Skin epidermis (tissue), 12 donors: ENCODE results near the gene PLEKHA5.
A peak's percentile ranks its signal among the peaks of the same experiment; 100 is the strongest.

Experiments used
- H3K27ac ChIP-seq, 21 experiments: fragments of 200-600 bp; sonication (generic) in 11 of 21; one replicate each; pipeline ENCODE4 v1.5.0; 2020; ENCODE audit warnings: mild to moderate bottlenecking in 3 of 21, inconsistent platforms in 2 of 21, moderate library complexity in 2 of 21
- H3K4me3 ChIP-seq, 7 experiments: fragments of 200-600 bp; sonication (generic) in 2 of 7; one replicate each; pipeline ENCODE4 v1.5.0; 2020; ENCODE audit warnings: inconsistent platforms in 2 of 7, mild to moderate bottlenecking in 2 of 7, moderate library complexity in 1 of 7

PLEKHA5 gene

DNA sequence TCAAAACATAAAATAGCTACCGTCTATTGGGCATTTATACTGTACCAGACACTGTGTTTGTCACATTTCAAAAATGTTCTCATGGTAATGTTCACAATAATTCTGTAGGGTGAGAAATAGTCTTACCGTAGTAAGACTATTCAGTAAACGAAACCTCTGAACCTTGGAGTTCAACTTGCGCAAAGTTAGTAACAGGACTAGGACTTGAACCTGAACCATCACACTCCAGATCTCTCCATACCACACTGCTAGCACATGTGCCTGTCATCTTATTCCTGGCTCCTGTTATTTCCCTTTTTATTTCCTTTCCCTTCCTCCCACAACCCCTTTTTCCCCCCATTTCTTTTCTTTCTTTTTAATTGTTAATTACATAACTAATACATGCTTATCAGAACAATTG, 65.4 kb downstream of the PLEKHA5 start:
- H3K4me3 ChIP-seq: no peak overlapping the region
- H3K27ac ChIP-seq: no peak overlapping the region

DNA sequence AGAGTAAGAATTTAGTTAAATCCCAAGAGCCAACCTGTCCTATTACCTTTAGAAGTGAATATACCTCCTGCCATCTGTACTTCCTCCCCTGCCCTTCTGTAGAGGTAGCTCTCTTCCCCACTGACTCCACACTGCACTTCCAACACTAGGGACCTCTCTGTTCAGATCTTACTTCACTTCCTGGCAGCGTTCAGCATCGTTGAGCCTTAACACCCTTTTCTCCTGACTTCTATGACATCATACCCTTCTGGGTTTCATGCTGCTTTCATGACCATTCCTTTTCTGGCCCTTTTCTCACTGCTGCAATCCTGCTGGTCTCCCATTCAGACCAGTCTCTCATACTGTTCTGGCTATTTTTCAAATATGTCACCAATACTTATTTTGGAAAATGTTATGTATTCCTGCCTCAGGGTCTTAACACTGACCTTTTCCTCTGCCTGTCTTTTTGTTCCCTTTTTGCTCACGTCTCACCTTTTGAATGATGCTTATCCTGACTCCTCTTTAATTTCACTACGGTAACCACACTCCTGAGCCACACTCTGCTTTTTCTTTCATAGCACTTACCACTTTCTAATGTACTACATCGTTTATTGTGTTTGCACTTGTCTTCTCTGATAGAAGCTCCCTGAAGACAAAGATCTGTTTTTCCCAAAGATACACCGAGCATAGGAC, 67.6 kb downstream of the PLEKHA5 start:
- Histone ChIP-seq H3K27ac (no peak overlapping the region), H3K4me3 (no peak overlapping the region)

DNA sequence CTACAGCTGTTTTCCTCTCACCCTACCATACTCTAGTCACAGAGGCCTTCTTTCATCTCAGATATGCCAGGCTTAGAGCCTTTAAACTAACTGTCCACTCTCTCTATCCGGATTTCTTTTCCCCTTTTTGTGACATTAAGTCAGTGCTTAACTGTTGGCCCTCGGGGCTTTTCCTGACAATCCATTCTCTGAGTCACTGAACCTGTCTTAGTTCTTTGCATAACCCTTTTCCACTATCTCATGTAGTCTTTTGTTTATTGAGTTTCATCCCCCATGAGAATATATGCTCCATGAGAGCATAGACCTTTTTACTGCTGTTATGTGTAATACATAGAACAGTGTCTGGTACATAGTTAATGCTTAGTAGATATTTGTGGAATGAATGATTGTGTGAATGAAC, 68.7 kb downstream of the PLEKHA5 start:
- Histone ChIP-seq H3K27ac (no peak overlapping the region), H3K4me3 (no peak overlapping the region)

DNA sequence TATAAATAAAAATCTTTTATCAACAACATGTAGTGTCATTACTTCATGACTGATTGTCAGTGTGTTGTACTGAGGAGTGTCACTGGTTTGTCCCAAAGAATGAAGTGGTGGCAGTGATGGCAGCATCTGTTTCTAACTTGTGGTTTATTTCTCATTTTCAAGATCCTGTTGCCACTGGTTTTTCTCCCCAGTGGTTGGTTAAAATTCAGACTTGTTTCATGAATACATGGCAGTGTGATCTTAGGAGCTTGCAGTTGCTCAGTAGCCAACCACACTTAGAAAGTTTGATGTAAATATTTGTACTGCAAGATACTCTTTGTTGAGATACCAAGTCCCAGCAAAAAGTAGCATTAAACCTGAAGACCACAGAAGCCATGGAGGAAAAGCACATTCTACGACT, 69.8 kb downstream of the PLEKHA5 start:
- Histone ChIP-seq H3K4me3 (no peak overlapping the region), H3K27ac (no peak overlapping the region)

DNA sequence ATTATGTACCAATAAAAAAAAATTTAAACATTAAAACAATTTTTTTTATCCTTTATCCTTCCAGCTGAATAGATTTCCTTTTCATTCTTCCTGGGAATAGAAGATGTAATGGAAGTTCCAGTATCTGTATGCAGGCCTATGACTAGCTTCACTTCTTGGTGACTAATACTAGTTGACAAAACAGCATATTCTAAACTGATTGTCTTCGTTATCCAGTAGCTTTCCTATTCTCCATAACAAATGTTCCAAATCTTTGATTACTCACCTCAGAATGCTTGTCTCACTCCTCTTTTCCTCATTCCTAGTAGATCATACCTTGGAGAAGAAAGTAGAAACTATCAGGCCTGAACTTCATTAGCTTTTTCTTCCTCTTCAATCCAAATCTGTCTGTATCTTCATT, 70.7 kb downstream of the PLEKHA5 start:
- Histone ChIP-seq H3K4me3 (no peak overlapping the region), H3K27ac (peak overlapping the region in 1 of 21 experiments; percentile 46)

DNA sequence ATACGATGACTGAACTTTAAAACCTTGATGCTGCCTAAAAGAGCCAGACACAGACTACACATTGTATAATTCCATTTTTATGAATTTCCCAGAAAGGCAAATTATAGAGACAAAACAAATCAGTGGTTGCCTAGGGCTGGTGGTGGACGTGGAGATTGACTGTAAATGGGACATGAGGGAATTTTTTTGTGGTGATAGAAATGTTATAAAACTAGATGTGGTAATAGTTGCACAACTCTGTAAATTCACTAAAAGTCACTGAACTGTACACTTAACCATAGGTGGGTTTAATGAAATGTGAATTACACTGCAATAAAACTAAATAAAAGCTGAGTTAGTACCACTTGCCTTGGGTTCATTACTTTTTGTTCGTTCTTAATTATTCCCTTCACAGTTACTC, 72.1 kb downstream of the PLEKHA5 start:
- no peak overlapping the region for H3K4me3 ChIP-seq
- no peak overlapping the region for H3K27ac ChIP-seq

DNA sequence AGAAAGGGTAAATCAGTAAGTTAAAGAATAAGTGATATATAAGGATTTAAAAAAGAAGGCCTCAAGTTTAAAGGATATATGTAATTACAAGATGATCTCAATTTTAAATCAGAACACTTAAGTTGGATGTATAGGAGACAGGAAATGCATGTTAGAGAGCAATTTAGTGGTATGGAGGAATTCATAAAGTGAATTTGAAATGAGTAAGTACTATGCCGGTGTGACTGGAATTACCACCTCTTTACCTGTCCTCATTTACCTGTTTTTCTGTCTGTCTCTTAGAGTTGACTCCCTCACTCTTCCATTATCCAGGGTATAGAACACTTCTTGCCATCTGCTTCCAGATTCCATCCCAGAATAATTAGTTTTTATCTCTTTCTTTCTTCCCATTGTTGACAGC, 73.5 kb downstream of the PLEKHA5 start:
- no peak overlapping the region for H3K4me3 ChIP-seq
- no peak overlapping the region for H3K27ac ChIP-seq

DNA sequence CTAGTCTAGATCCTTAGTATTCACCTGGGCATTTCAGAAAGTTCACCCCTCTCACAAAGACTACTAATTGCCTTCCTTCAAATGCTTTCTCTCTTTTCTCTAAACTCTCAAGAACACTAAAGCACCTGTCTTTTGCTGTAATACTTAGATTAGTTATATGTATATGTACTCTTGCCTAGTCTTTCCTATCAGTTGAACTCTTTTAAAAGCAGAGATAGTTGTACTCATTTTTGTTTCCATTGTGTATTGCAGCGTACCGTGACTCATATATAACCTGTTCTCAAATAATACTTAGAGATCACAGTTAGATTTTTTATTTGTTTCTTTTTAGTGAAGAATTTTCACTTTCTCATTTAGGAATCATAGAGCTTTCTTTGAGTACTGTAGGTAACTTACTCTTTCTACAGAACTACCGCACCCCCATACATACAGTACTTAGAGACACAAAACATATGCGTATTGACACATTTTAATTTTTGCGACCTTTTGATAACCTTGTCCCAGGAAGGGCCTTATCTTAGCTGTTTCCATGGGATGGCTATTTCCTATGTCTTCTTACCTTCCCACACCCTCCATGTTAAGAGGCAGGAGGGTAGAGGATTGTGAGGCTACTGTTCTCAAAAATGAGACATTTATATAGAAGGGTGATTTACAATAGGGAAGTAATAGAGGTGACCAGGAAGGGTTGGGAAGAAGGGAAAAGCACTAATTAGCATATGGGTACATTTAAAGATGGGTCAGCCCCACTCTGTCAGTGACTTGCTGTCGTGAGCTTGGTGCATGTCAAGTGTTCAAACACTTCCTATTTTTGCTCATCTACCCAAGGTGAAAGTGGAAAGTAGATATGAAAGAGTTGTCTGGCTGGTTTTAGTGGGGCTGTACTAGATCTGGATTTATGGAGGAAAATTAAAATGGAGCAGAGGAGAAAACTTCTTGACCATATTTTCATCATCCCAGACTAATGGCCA, 74.3 kb downstream of the PLEKHA5 start:
- no peak overlapping the region for H3K4me3 ChIP-seq
- no peak overlapping the region for H3K27ac ChIP-seq

DNA sequence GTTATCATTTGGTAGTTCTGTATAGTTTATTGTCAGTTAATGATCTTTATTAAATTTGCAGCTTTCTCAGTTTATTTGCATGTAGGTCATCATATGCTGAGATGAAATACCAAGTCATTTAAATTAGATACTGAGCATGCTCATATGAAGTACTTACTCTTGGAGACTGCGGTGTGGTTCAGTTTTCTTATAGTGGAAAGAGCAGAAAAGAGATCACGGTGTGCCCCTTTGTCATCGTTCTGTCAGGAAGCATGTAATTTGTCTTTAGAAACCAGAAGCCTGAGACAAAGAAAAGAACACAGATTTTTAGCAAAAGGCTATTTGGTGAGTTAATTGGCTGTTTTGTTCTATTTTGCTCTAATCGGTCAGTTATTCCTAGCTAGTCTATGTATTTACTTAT, 75.6 kb downstream of the PLEKHA5 start:
- H3K4me3 ChIP-seq: no peak overlapping the region
- peak overlapping the region in 2 of 21 experiments; percentile 11 to 40 for H3K27ac ChIP-seq

DNA sequence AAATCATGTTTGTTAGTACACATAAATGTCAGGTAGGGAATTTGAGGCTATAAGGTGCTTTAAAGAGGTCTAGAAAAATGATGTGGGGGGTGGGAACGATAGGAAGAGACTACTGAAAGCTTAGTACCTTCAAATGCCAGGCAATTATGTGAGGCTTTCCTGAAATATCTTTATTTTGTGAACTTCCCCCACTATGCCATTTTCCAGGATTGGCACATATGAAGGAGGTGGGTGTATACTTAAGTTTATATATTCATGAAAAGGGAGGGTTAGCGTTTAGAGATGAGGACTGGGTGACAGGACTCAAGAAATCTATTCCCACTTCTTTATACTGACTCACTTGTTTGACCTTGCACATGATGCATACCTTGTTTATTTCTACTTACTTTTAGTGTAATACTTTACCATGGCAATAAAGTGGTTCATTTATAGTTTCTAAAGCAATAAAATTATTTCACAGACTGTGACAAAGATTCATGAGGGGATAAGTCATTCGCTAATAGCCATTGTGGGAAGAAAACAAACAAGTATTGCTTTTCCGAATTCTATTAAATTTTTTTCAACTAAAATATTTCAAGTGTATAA, 77.1 kb downstream of the PLEKHA5 start:
- H3K27ac ChIP-seq: no peak overlapping the region
- H3K4me3 ChIP-seq: no peak overlapping the region

DNA sequence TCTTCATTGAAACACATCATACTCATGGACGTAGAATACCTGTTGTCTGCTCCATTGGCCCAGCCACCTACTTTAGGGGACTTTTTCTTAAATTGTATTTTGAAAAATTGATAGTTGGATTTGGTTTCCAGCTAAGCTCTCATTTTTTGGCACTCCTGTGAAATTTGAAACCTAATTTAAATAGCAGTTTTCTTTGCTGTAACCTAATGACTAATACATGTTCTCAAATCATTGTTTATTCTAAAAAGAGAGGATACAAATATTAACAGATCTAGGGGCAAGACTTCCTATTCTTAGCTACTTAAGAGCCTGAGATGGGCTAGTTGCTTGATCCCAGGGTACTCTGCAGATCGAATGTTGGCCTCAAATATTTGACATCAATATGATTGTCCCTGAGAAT, 78.9 kb downstream of the PLEKHA5 start:
- Histone ChIP-seq H3K4me3 (no peak overlapping the region), H3K27ac (no peak overlapping the region)

DNA sequence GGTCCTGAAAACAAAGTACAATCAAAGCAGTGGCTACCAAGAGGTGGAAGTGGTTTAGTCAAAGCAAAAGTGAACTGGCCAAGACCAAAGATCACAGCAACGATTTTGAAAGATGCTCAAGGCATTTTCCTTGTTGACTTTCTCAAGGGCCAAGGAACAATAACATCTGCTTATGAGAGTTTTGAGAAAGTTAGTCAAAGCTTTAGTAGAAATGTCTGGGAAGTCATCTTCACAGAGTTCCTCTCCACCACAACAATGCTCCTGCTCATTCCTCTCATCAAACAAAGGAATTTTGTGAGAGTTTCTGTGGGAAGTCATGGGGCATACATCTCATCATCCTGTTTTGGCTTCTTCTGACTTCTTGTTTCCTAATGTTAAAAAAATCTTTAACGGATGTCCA, 80.1 kb downstream of the PLEKHA5 start:
- H3K27ac ChIP-seq: no peak overlapping the region
- H3K4me3 ChIP-seq: no peak overlapping the region

DNA sequence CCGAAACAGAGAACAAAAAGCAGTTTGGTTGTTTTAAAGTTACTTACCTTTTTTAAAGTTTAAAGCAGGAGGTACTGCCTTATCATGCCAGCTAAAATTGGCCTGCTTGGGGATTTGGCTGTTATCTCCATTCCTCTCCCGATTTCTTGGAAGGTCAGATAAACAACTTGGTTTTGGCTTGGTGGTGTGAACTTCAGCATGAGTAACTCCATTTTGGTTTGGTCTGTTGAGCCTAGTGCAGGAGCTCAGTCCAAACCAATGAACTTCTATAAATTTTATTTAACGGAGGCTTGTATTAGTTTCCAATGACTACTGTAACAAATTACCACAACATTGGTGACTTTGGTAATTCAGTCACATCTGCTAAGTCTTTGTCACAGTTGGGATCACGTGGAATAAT, 82.3 kb downstream of the PLEKHA5 start:
- H3K27ac ChIP-seq: no peak overlapping the region
- no peak overlapping the region for H3K4me3 ChIP-seq

DNA sequence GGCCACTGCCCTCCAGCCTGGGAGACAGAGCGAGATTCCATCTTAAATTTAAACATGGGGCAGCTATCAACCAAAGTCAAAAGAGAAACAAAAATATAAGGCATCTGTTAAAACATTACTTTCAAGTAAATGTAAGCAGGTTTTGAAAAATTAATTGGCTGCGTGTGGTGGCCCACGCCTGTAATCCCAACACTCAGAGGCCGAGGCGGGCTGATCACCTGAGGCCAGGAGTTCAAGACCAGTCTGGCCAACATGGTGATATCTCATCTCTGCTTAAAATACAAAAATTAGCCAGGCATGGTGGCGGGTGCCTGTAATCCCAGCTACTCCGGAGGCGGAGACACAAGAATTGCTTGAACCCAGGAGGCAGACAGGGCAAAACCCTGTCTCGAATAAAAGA, 82.7 kb downstream of the PLEKHA5 start:
- no peak overlapping the region for H3K4me3 ChIP-seq

DNA sequence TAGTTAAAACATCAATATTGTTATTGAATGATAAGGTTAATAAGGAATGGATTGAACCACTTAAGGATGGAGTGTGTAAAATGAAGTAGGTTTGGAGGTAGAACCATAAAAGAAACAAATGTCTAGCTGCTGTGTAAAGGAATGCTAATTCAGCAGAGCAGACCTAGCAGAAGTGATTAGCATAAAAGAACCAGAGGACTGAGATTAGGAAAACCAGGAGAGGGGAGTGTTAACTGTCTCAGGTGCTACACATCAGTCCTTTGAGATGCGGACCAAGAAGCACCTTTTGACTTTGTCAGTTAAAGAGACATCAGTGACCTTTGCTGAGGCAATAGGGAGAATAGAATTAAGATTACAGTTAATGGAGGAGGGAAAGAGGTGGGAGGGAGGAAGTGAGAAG, 84.5 kb downstream of the PLEKHA5 start:
- no peak overlapping the region for H3K27ac ChIP-seq
- H3K4me3 ChIP-seq: no peak overlapping the region

More for the DNA sequence above, 82.7 kb downstream of the PLEKHA5 start:
- H3K27ac ChIP-seq: no peak overlapping the region

DNA sequence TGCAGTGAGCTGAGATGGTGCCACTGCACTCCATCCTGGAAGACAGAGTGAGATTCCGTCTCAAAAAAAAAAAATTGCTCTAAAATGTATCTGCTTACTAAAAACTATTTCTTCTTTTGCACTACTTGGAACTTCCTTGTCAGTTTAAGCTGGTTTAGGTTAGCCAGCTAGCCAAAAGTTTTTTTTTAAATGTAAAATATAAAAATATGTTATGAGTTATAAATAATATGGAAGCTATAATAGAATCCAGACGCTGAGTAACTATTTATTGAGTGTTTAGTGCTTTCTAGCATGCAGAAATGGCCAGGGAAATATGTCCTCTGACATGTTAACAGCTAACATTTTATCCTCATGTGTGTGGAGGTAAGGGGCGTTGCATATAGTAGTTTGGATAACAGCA, 85.6 kb downstream of the PLEKHA5 start:
- Histone ChIP-seq H3K4me3 (no peak overlapping the region), H3K27ac (peak overlapping the region in 1 of 21 experiments; percentile 30)

DNA sequence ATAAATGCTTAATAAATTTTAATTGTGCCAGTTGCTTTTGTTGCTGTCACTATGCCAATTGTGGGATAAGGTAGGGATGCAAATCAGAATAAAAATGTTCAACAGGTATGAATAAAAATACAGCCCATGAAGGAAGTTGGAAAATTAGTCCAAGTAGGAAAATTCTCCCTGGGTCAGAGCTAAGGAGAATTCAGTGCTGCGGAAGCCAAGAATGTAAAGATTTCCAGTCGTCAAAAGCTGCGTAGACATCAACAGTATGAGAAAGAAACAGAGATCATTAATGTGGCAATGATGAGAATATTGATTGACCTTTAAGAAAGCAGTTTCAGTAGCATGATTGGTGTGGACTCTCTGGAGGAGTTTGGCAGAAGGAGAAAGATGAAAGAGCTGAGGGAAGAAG, 87.9 kb downstream of the PLEKHA5 start:
- H3K27ac ChIP-seq: no peak overlapping the region
- H3K4me3 ChIP-seq: no peak overlapping the region

DNA sequence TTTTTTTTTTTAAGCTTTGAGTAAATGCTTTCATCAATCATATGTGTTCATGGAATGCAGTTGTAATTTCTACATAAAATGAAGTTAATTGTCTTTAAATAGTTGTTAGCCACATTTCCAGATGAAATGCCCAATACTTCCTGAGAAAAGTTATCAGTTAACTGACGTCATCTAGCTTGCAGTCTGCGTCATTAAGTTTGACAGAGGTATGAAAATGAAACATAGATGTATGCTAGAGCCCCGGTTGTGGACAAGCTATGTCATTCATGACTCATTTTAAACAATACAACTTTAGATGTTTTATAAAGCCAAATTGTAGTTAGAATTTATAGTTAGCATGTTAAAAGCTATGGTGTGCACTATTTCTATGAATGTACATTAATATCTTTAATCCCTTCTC, 90.7 kb downstream of the PLEKHA5 start:
- Histone ChIP-seq H3K4me3 (no peak overlapping the region), H3K27ac (no peak overlapping the region)

DNA sequence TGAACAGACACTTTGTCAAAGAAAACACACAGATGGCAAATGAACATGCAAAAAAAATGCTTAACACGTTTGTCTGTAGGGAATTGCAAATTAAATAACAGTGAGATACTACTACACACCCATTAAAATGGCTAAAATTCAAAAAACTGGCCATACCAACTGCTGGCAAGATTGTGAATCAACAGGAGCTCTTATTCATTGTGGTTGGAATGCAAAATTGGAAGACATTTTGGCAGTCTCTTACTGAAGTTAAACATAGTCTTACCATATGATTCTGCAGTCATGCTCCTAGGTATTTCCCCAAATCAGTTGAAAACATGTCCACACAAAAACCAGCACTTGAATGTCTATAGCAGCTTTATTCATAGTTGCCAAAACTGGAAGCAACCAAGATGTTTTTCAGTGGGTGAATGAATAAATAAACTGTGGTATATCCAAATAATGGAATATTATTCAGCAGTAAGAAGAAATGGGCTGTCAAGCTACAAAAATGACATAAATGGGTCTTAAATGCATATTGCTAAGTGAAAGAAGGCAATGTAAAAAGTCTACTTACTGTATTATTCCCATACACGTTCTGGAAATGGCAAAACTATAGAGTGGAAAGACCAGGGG, 91.4 kb downstream of the PLEKHA5 start:
- peak overlapping the region in 1 of 21 experiments; percentile 4 for H3K27ac ChIP-seq
- H3K4me3 ChIP-seq: no peak overlapping the region

DNA sequence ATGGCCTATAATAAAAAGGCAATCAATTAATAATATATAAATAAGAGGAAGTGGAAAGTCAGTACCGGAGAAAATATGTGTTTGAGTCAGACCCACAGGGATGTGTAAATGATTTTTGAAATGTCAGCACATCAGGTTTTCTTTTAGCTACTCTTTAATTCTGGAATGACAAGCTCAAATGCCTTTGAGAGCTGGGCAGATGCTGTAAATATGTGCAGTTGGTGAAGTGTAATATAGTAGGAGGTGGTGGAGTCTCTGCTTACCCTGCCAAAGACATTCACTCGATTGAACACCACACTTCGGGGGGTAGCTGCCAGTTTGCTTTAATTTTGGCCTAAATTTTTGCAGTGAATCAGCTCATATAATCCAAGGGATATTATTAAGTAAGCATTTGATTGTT, 93.0 kb downstream of the PLEKHA5 start:
- H3K27ac ChIP-seq: peak overlapping the region in 1 of 21 experiments; percentile 4

More for the DNA sequence above, 93.0 kb downstream of the PLEKHA5 start:
- H3K4me3 ChIP-seq: no peak overlapping the region
